HEK293 (cell line): ENCODE results near the gene DAGLA.

Source experiments
- MEIS1 ChIP-seq: sonication (generic); formaldehyde crosslinking; IDR thresholded peaks from 2 replicates; pipeline ENCODE4 v1.8.1; 2022; ENCODE audit warnings: missing genetic modification reagents, mild to moderate bottlenecking, borderline replicate concordance
- ZNF394 ChIP-seq: fragments of 450-650 bp; formaldehyde crosslinking; IDR thresholded peaks from 2 replicates; pipeline ENCODE4 v1.5.1; 2016; ENCODE audit warnings: missing biosample characterization, missing genetic modification characterization, mild to moderate bottlenecking, moderate library complexity, borderline replicate concordance
- TF ChIP-seq, protein P1 (sequence below): fragments of 450-650 bp; formaldehyde crosslinking; IDR thresholded peaks from 2 replicates; pipeline ENCODE4 v1.5.1; 2016; ENCODE audit warnings: missing biosample characterization, missing genetic modification characterization

GRCh38 chr11:61793083-61793828, 113.1 kb downstream of the DAGLA start:
- TF ChIP-seq, protein P1, sequence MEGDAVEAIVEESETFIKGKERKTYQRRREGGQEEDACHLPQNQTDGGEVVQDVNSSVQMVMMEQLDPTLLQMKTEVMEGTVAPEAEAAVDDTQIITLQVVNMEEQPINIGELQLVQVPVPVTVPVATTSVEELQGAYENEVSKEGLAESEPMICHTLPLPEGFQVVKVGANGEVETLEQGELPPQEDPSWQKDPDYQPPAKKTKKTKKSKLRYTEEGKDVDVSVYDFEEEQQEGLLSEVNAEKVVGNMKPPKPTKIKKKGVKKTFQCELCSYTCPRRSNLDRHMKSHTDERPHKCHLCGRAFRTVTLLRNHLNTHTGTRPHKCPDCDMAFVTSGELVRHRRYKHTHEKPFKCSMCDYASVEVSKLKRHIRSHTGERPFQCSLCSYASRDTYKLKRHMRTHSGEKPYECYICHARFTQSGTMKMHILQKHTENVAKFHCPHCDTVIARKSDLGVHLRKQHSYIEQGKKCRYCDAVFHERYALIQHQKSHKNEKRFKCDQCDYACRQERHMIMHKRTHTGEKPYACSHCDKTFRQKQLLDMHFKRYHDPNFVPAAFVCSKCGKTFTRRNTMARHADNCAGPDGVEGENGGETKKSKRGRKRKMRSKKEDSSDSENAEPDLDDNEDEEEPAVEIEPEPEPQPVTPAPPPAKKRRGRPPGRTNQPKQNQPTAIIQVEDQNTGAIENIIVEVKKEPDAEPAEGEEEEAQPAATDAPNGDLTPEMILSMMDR (tag by site-specific recombination), result no peak
- TF ChIP-seq ZNF394 (no peak), MEIS1 (CRISPR knock-in tag) (no peak)
